GM12878 (cell line): ENCODE measurements around the gene PCYT1B. TPM values are rescaled to one million over a fixed set of nuclear protein-coding genes. Genes with fewer than 3 reads are reported as not detected.

Experiments
- MEF2A ChIP-seq: IDR thresholded peaks from 2 replicates; pipeline ENCODE4 v1.6.1; 2011; ENCODE audit warnings: low read depth, mild to moderate bottlenecking, low read length, moderate library complexity; ENCODE audit not compliant: insufficient read depth
- RFX5 ChIP-seq: IDR thresholded peaks from 2 replicates; pipeline ENCODE4 v1.6.1; 2011; ENCODE audit warnings: low read depth, low read length, improper control_type of control experiment
- SMARCA5 ChIP-seq: fragments of 450-650 bp; IDR thresholded peaks from 2 replicates; pipeline ENCODE4 v1.6.1; 2017; ENCODE audit warnings: mild to moderate bottlenecking
- SMC3 ChIP-seq: IDR thresholded peaks from 2 replicates; pipeline ENCODE4 v1.6.1; 2011; ENCODE audit warnings: low read length, improper control_type of control experiment, borderline replicate concordance
- USF2 ChIP-seq: IDR thresholded peaks from 2 replicates; pipeline ENCODE4 v1.6.1; 2011; ENCODE audit warnings: low read depth, low read length, improper control_type of control experiment, borderline replicate concordance
- ZNF384 ChIP-seq: IDR thresholded peaks from 2 replicates; pipeline ENCODE4 v1.6.1; 2012; ENCODE audit warnings: low read depth, mild to moderate bottlenecking, low read length, improper control_type of control experiment, borderline replicate concordance
- polyA plus RNA-seq, 11 experiments: library from polyadenylated mRNA; depleted of rRNA in 4 of 11; unstranded in 6 of 11; stranded (reverse) in 5 of 11; fragments of >200 nt; fragmentation: Nextera tagmentation in 4 of 11; fragmentation: Illumina TruSeq in 1 of 11; extraction: Ambion mirVana in 4 of 11; extraction: Trizol in 1 of 11; gene quantifications; 1 replicate in 1 of 11; 2 replicates in 10 of 11; pipeline versions ENCODE4 v1.2.1 to v1.2.3, GENCODE V29; 2011 to 2016; ENCODE audit warnings: inconsistent platforms in 2 of 11, missing spikeins in 2 of 11, low read depth in 1 of 11
- total RNA-seq, 4 experiments: library from RNA; depleted of rRNA in 3 of 4; stranded (reverse); fragments of >200 nt in 3 of 4; fragmentation: Illumina TruSeq in 1 of 4; extraction: Trizol in 1 of 4; gene quantifications; 2 replicates each; pipeline versions ENCODE4 v1.2.1 to v1.2.3, GENCODE V29; 2013 to 2021
- TF ChIP-seq, protein P1 (sequence below), 3 experiments: IDR thresholded peaks in 2 of 3; conservative IDR thresholded peaks in 1 of 3; 2 replicates each; pipeline ENCODE4 v1.5.1; 2011; ENCODE audit warnings: low read depth in 3 of 3, low read length in 3 of 3, mild to moderate bottlenecking in 3 of 3, control low read depth in 2 of 3, moderate library complexity in 2 of 3, inconsistent platforms in 1 of 3, mixed read lengths in 1 of 3; ENCODE audit not compliant: control insufficient read depth in 2 of 3, insufficient read depth in 1 of 3; ENCODE audit errors: extremely low read depth in 1 of 3
- TF ChIP-seq, protein P2 (sequence below): IDR thresholded peaks from 2 replicates; pipeline ENCODE4 v1.6.1; 2011; ENCODE audit warnings: borderline replicate concordance, low read depth, mild to moderate bottlenecking, moderate library complexity, low read length; ENCODE audit not compliant: insufficient read depth, poor library complexity, severe bottlenecking

PCYT1B gene
- total and polyA plus RNA-seq, 10 of the 15 experiments (the other 5 are each of a cell fraction or from before 2014, with no cell fraction given), result 0.10 TPM; not detected in 9

- TF ChIP-seq, protein P1, sequence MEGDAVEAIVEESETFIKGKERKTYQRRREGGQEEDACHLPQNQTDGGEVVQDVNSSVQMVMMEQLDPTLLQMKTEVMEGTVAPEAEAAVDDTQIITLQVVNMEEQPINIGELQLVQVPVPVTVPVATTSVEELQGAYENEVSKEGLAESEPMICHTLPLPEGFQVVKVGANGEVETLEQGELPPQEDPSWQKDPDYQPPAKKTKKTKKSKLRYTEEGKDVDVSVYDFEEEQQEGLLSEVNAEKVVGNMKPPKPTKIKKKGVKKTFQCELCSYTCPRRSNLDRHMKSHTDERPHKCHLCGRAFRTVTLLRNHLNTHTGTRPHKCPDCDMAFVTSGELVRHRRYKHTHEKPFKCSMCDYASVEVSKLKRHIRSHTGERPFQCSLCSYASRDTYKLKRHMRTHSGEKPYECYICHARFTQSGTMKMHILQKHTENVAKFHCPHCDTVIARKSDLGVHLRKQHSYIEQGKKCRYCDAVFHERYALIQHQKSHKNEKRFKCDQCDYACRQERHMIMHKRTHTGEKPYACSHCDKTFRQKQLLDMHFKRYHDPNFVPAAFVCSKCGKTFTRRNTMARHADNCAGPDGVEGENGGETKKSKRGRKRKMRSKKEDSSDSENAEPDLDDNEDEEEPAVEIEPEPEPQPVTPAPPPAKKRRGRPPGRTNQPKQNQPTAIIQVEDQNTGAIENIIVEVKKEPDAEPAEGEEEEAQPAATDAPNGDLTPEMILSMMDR (IDR thresholded peaks at IDR 0.05 in 2 of 3, conservative IDR thresholded peaks at IDR 0.05 in 1 of 3; ENCODE audit: control insufficient read depth in 2 of 3, extremely low read depth in 1 of 3, insufficient read depth in 1 of 3, low read depth in 3 of 3, low read length in 3 of 3), result no peak
- TF ChIP-seq USF2, result no peak
- TF ChIP-seq MEF2A, result no peak
- TF ChIP-seq SMC3, result no peak
- no peak for TF ChIP-seq SMARCA5
- TF ChIP-seq, protein P2, sequence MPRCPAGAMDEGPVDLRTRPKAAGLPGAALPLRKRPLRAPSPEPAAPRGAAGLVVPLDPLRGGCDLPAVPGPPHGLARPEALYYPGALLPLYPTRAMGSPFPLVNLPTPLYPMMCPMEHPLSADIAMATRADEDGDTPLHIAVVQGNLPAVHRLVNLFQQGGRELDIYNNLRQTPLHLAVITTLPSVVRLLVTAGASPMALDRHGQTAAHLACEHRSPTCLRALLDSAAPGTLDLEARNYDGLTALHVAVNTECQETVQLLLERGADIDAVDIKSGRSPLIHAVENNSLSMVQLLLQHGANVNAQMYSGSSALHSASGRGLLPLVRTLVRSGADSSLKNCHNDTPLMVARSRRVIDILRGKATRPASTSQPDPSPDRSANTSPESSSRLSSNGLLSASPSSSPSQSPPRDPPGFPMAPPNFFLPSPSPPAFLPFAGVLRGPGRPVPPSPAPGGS, result no peak
- TF ChIP-seq ZNF384, result no peak
- no peak for TF ChIP-seq RFX5
- TF ChIP-seq, all 136 proteins: peak for 0
Measured at GRCh38 chrX:24696294-24696693, 49.1 kb upstream of the PCYT1B start (continued).
